IMR-90 (cell line): ENCODE data around the gene PLPPR3. TPM values are rescaled to one million over a fixed set of nuclear protein-coding genes. Genes with fewer than 3 reads are reported as not detected.

Experiments used
- ATAC-seq: fragments of 200-7000 bp; cut with Tn5 transposase; 2 replicates; pipeline ENCODE4 v1.9.1; 2020; ENCODE audit warnings: low read depth, mild to moderate bottlenecking, moderate library complexity
- BruUV-seq: library from RNA; stranded (reverse); fragments of 400-500 nt; replicated peaks from 2 replicates; lab custom pipeline; 2021; lab: Mats Ljungman, UMichigan
- CTCF ChIA-PET: fragments of 300-600 bp; formaldehyde crosslinking; extraction: SDS; loops from one replicate; lab custom pipeline; 2021; ENCODE audit warnings: antibody characterized with exemption; lab: Yijun Ruan, JAX
- POLR2A ChIA-PET: fragments of 300-600 bp; sonication (Branson Sonifier 250); formaldehyde crosslinking; loops from one replicate; lab custom pipeline; 2022; ENCODE audit warnings: antibody characterized with exemption; ENCODE audit not compliant: unreplicated experiment; lab: Charles Lee
- DNase-seq: peaks from one replicate; pipeline ENCODE4 v3.0.0; 2013
- H2AFZ ChIP-seq: replicated peaks from 2 replicates; pipeline ENCODE3; 2013; ENCODE audit warnings: low read length, mild to moderate bottlenecking; ENCODE audit not compliant: poor library complexity
- H2AK5ac ChIP-seq: 2 replicates; pipeline ENCODE4 v1.6.1; 2013; ENCODE audit warnings: low read depth, low read length, inconsistent platforms
- H2AK9ac ChIP-seq: replicated peaks from 2 replicates; pipeline ENCODE3; 2013; ENCODE audit warnings: mild to moderate bottlenecking, low read depth, low read length, moderate library complexity; ENCODE audit not compliant: poor library complexity
- H2BK120ac ChIP-seq: 2 replicates; pipeline ENCODE4 v1.6.1; 2013; ENCODE audit warnings: low read depth, low read length, inconsistent platforms
- H2BK15ac ChIP-seq: 3 replicates; pipeline ENCODE4 v1.6.1; 2013; ENCODE audit warnings: low read depth, low read length, inconsistent platforms
- H2BK20ac ChIP-seq: 2 replicates; pipeline ENCODE4 v1.6.1; 2013; ENCODE audit warnings: low read depth, mild to moderate bottlenecking, inconsistent platforms, low read length, moderate library complexity
- H2BK5ac ChIP-seq: 2 replicates; pipeline ENCODE4 v1.6.1; 2013; ENCODE audit warnings: mild to moderate bottlenecking, low read depth, low read length, inconsistent platforms; ENCODE audit not compliant: poor library complexity, severe bottlenecking
- H3K14ac ChIP-seq: replicated peaks from 2 replicates; pipeline ENCODE4 v1.6.1; 2013; ENCODE audit warnings: low read depth, low read length, inconsistent platforms
- H3K18ac ChIP-seq: 2 replicates; pipeline ENCODE4 v1.6.1; 2013; ENCODE audit warnings: low read depth, low read length, control low read depth
- H3K23ac ChIP-seq: 2 replicates; pipeline ENCODE4 v1.6.1; 2013; ENCODE audit warnings: low read depth, low read length, inconsistent platforms
- H3K27ac ChIP-seq: 2 replicates; pipeline ENCODE4 v1.5.1; 2013; ENCODE audit warnings: mild to moderate bottlenecking, control low read depth, low read length; ENCODE audit not compliant: insufficient read depth
- H3K27me3 ChIP-seq: 2 replicates; pipeline ENCODE4 v1.6.1; 2013; ENCODE audit warnings: low read length; ENCODE audit not compliant: control insufficient read depth, insufficient read depth
- H3K36me3 ChIP-seq: 2 replicates; pipeline ENCODE4 v1.6.1; 2013; ENCODE audit warnings: low read length, mixed read lengths; ENCODE audit not compliant: control insufficient read depth, insufficient read depth
- H3K4ac ChIP-seq: 2 replicates; pipeline ENCODE4 v1.6.1; 2013; ENCODE audit warnings: low read depth, low read length, inconsistent platforms
- H3K4me1 ChIP-seq: 2 replicates; pipeline ENCODE4 v1.6.1; 2013; ENCODE audit warnings: low read length, mixed read lengths; ENCODE audit not compliant: control insufficient read depth, insufficient read depth
- H3K4me2 ChIP-seq: 2 replicates; pipeline ENCODE4 v1.6.1; 2013; ENCODE audit warnings: low read depth, mild to moderate bottlenecking, control low read depth, low read length, moderate library complexity
- H3K4me3 ChIP-seq: 2 replicates; pipeline ENCODE4 v1.5.1; 2013; ENCODE audit warnings: low read depth, mild to moderate bottlenecking, control low read depth, low read length, moderate library complexity; ENCODE audit not compliant: insufficient read depth
- H3K56ac ChIP-seq: 2 replicates; pipeline ENCODE4 v1.6.1; 2013; ENCODE audit warnings: low read length, inconsistent platforms; ENCODE audit not compliant: insufficient read depth; ENCODE audit errors: extremely low read depth
- H3K79me1 ChIP-seq, 2 experiments: 2 replicates each; pipeline ENCODE4 v1.6.1; 2013; ENCODE audit warnings: low read length in 2 of 2, inconsistent platforms in 1 of 2, low read depth in 1 of 2
- H3K9ac ChIP-seq: 2 replicates; pipeline ENCODE4 v1.6.1; 2013; ENCODE audit warnings: low read depth, low read length, control low read depth
- H3K9me1 ChIP-seq: 2 replicates; pipeline ENCODE4 v1.6.1; 2013; ENCODE audit warnings: low read length, inconsistent platforms; ENCODE audit not compliant: insufficient read depth
- H3K9me3 ChIP-seq: 2 replicates; pipeline ENCODE4 v1.6.1; 2013; ENCODE audit warnings: low read length; ENCODE audit not compliant: control insufficient read depth, insufficient read depth
- H4K20me1 ChIP-seq: 2 replicates; pipeline ENCODE4 v1.6.1; 2013; ENCODE audit warnings: low read length, inconsistent platforms; ENCODE audit not compliant: insufficient read depth
- H4K5ac ChIP-seq: 2 replicates; pipeline ENCODE4 v1.6.1; 2013; ENCODE audit warnings: mild to moderate bottlenecking, low read depth, low read length, control low read depth
- H4K8ac ChIP-seq, 2 experiments: 2 replicates each; pipeline ENCODE4 v1.6.1; 2013; ENCODE audit warnings: low read depth in 2 of 2, low read length in 2 of 2, control low read depth in 1 of 2, inconsistent platforms in 1 of 2
- H4K91ac ChIP-seq: 2 replicates; pipeline ENCODE4 v1.6.1; 2013; ENCODE audit warnings: low read depth, low read length, inconsistent platforms; ENCODE audit not compliant: insufficient read depth
- CEBPB ChIP-seq: IDR thresholded peaks from 2 replicates; pipeline ENCODE4 v1.6.1; 2012; ENCODE audit warnings: low read depth, low read length, improper control_type of control experiment
- CTCF ChIP-seq: conservative IDR thresholded peaks from 2 replicates; pipeline ENCODE4 v1.5.1; 2012; ENCODE audit warnings: mild to moderate bottlenecking, low read depth, low read length, improper control_type of control experiment
- MAFK ChIP-seq: IDR thresholded peaks from 2 replicates; pipeline ENCODE4 v1.6.1; 2012; ENCODE audit warnings: low read depth, low read length, improper control_type of control experiment
- MAZ ChIP-seq: IDR thresholded peaks from 2 replicates; pipeline ENCODE4 v1.6.1; 2012; ENCODE audit warnings: low read depth, mild to moderate bottlenecking, low read length, improper control_type of control experiment, moderate library complexity, borderline replicate concordance
- SMC3 ChIP-seq: fragments of 150-350 bp; IDR thresholded peaks from 2 replicates; pipeline ENCODE4 v1.6.1; 2016; ENCODE audit warnings: low read depth, mild to moderate bottlenecking, antibody characterized with exemption, low read length, moderate library complexity
- USF2 ChIP-seq: fragments of 150-350 bp; IDR thresholded peaks from 2 replicates; pipeline ENCODE4 v1.6.1; 2017; ENCODE audit warnings: mild to moderate bottlenecking, antibody characterized with exemption, low read length, low read depth
- WGBS, 2 experiments: methylation state at CpG; one replicate each; pipeline versions ENCODE4 v1.1.5 to v1.1.7; 2013; ENCODE audit warnings: missing lambda C conversion rate in 2 of 2; ENCODE audit not compliant: insufficient read length in 1 of 2; ENCODE audit errors: extremely low coverage in 2 of 2; 5-methylcytosine and 5-hydroxymethylcytosine counted together
- dilution Hi-C: fragments of 300-500 bp; cut with HindIII; formaldehyde crosslinking; loops from one replicate; pipeline ENCODE4 v1.14.3; 2018; ENCODE audit warnings: low sequenced_read_pairs; ENCODE audit not compliant: unreplicated experiment
- in situ Hi-C: fragments of 300-500 bp; cut with MboI; formaldehyde crosslinking; loops from 3 replicates; pipeline ENCODE4 v1.14.3; 2019; ENCODE audit warnings: low sequenced_read_pairs, inconsistent platforms, mixed read lengths
- intact Hi-C: fragments of 100-400 bp; cut with micrococcal nuclease; formaldehyde crosslinking; loops from 2 replicates; pipeline ENCODE4 v1.10.0; 2022
- polyA plus RNA-seq, 3 experiments: library from polyadenylated mRNA; depleted of rRNA; stranded (reverse); fragments of >200 nt; gene quantifications; 2 replicates each; pipeline ENCODE4 v1.2.3, GENCODE V29; 2012; ENCODE audit warnings: low replicate concordance in 1 of 3
- total RNA-seq: library from RNA; depleted of rRNA; stranded (reverse); fragments of >200 nt; gene quantifications from 2 replicates; pipeline ENCODE4 v1.2.3, GENCODE V29; 2012

The PLPPR3 gene
- total and polyA plus RNA-seq, 2 of the 4 experiments (the other 2 are of a cell fraction): 0.36 to 1.2 TPM

GRCh38 chr19:858284-858683 lies 36.5 kb upstream of the PLPPR3 start:
- in situ Hi-C loops: loop anchor here (5.0 kb wide), 1 partner anchor 139 kb away; no protein-coding TSS in a partner anchor
- H3K23ac ChIP-seq: no peak overlapping the region

More at GRCh38 chr19:858284-858683, 36.5 kb upstream of the PLPPR3 start:
- Histone ChIP-seq H2AK9ac (no peak overlapping the region), H2BK120ac (no peak overlapping the region), H2BK15ac (no peak overlapping the region), H3K27ac (no peak overlapping the region), H3K9me1 (no peaks in the 10 kb centered on the region), H3K14ac (no peak overlapping the region), H3K27me3 (peaks cover 2% of the 10 kb centered on the region; the same call in 1 of the 2 replicates), H3K56ac (no peak overlapping the region), H3K79me1 (no peaks in the 10 kb centered on the region), H3K4me3 (no peak overlapping the region), H4K5ac (no peak overlapping the region; the same call in 1 of the 2 replicates), H2AK5ac (no peak overlapping the region), H2AFZ (no peak overlapping the region), H3K4ac (no peak overlapping the region), H3K9me3 (no peaks in the 10 kb centered on the region), H3K4me1 (peaks cover 3% of the 10 kb centered on the region; the same call in 1 of the 2 replicates), H2BK20ac (no peak overlapping the region), H3K4me2 (no peak overlapping the region), H4K20me1 (no peaks in the 10 kb centered on the region; the same call in 1 of the 2 replicates), H3K18ac (no peak overlapping the region), H4K91ac (no peak overlapping the region), H2BK5ac (no peak overlapping the region), H4K8ac (no peak overlapping the region), H3K9ac (no peak overlapping the region), H3K36me3 (no peaks in the 10 kb centered on the region)
- ATAC-seq: no peak
- no peak for DNase-seq
- intact Hi-C loops: loop anchor here (5.0 kb wide), 1 partner anchor 86 kb away; no protein-coding TSS in a partner anchor
- ChIA-PET CTCF (no interaction called here), POLR2A (no interaction called here)
- TF ChIP-seq MAZ: no peak
- no peak for TF ChIP-seq CEBPB
- no peak for TF ChIP-seq CTCF
- TF ChIP-seq USF2: no peak
- no peak for TF ChIP-seq SMC3
- no peak for TF ChIP-seq MAFK
- 100% methylated on average over 1 of the region's 9 CpGs; no CpG with 5 or more reads in 1 of the 2 experiments for WGBS, 2 experiments
- no TSS peak for BruUV-seq
- dilution Hi-C loops: no loop called here
